GM12892 (cell line): ENCODE data around the gene PACSIN1.

Experiments used
- POLR2A ChIP-seq: IDR thresholded peaks from 2 replicates; pipeline ENCODE4 v1.6.1; 2011; ENCODE audit warnings: low read depth, low read length, control low read depth
- POLR2AphosphoS5 ChIP-seq: IDR thresholded peaks from 2 replicates; pipeline ENCODE4 v1.6.1; 2011; ENCODE audit warnings: low read depth, low read length, control low read depth

DNA sequence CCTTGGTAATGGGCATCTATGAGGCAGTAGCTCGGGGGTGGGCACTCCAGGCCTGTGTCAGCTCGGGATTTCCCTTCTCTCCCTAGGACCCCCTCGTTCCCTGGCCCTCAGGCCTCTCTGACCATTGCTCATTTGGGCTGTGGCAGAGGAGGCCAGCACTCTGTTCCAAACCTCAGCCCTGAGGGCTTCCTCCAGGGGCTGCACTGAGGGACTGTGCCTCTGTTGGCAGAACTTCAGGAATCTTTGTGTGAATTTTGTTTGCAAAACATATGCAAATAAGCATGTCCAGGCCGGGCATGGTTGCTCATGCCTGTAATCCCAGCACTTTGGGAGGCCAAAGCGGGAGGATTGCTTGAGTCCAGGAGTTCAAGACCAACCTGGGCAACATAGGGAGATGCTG, 11.0 kb downstream of the PACSIN1 start:
- TF ChIP-seq POLR2A, result no peak
- no peak for TF ChIP-seq POLR2AphosphoS5
